HepG2 (cell line): ENCODE data around the gene STK4. TPM values are rescaled to one million over a fixed set of nuclear protein-coding genes. Genes with fewer than 3 reads are reported as not detected.

Experiments used
- CBFB ChIP-seq: sonication (generic); formaldehyde crosslinking; IDR thresholded peaks from 2 replicates; pipeline ENCODE4 v1.4.0; 2020; ENCODE audit warnings: missing genetic modification reagents
- CC2D1A ChIP-seq: sonication (generic); formaldehyde crosslinking; IDR thresholded peaks from 2 replicates; pipeline ENCODE4 v1.8.1; 2023; ENCODE audit warnings: mild to moderate bottlenecking, missing genetic modification reagents
- FOSL2 ChIP-seq: sonication (generic); formaldehyde crosslinking; IDR thresholded peaks from 2 replicates; pipeline ENCODE4 v1.4.0; 2020; ENCODE audit warnings: missing genetic modification reagents
- HOXA5 ChIP-seq: sonication (generic); formaldehyde crosslinking; IDR thresholded peaks from 2 replicates; pipeline ENCODE4 v1.4.0; 2020; ENCODE audit warnings: missing genetic modification reagents
- KLF9 ChIP-seq: IDR thresholded peaks from 2 replicates; pipeline ENCODE4 v1.6.1; 2016; ENCODE audit warnings: low read depth
- MTA3 ChIP-seq: sonication (generic); formaldehyde crosslinking; IDR thresholded peaks from 2 replicates; pipeline ENCODE4 v1.4.0; 2020; ENCODE audit warnings: missing genetic modification reagents
- NFIC ChIP-seq: IDR thresholded peaks from 2 replicates; pipeline ENCODE4 v1.6.1; 2012; ENCODE audit warnings: mild to moderate bottlenecking, low read length, inconsistent platforms
- RAD51 ChIP-seq: fragments of 450-650 bp; IDR thresholded peaks from 2 replicates; pipeline ENCODE4 v1.6.1; 2016; ENCODE audit warnings: borderline replicate concordance
- SMARCC2 ChIP-seq: fragments of 450-650 bp; IDR thresholded peaks from 2 replicates; pipeline ENCODE4 v1.6.1; 2017; ENCODE audit warnings: antibody characterized with exemption, mild to moderate bottlenecking
- THRA ChIP-seq: sonication (generic); formaldehyde crosslinking; IDR thresholded peaks from 2 replicates; pipeline ENCODE4 v1.4.0; 2020; ENCODE audit warnings: missing genetic modification reagents, borderline replicate concordance
- YY1 ChIP-seq: IDR thresholded peaks from 2 replicates; pipeline ENCODE4 v1.6.1; 2011; ENCODE audit warnings: low read length, low read depth, moderate library complexity, mild to moderate bottlenecking; ENCODE audit not compliant: insufficient read depth, insufficient replicate concordance
- ZBTB49 ChIP-seq: sonication (generic); formaldehyde crosslinking; IDR thresholded peaks from 2 replicates; pipeline ENCODE4 v1.4.0; 2020; ENCODE audit warnings: missing genetic modification reagents, borderline replicate concordance
- ZFP36L2 ChIP-seq: sonication (generic); formaldehyde crosslinking; IDR thresholded peaks from 2 replicates; pipeline ENCODE4 v1.4.0; 2020; ENCODE audit warnings: missing genetic modification reagents
- ZNF441 ChIP-seq: sonication (generic); formaldehyde crosslinking; IDR thresholded peaks from 2 replicates; pipeline ENCODE4 v1.7.0; 2021; ENCODE audit warnings: missing genetic modification reagents, borderline replicate concordance
- ZNF746 ChIP-seq: sonication (generic); formaldehyde crosslinking; IDR thresholded peaks from 2 replicates; pipeline ENCODE4 v1.8.0; 2022; ENCODE audit warnings: mild to moderate bottlenecking, missing genetic modification reagents
- ZNF781 ChIP-seq: sonication (generic); formaldehyde crosslinking; IDR thresholded peaks from 2 replicates; pipeline ENCODE4 v1.5.1; 2020; ENCODE audit warnings: borderline replicate concordance, mild to moderate bottlenecking, missing genetic modification reagents; ENCODE audit errors: not compliant biosample characterization
- polyA plus RNA-seq, 8 experiments: library from polyadenylated mRNA; depleted of rRNA in 3 of 8; stranded (reverse) in 7 of 8; unstranded in 1 of 8; fragments of >200 nt; fragmentation: Illumina TruSeq in 4 of 8; extraction: Trizol in 4 of 8; gene quantifications; 2 replicates each; pipeline versions ENCODE4 v1.2.1 to v1.2.3, GENCODE V29; 2011 to 2016; ENCODE audit warnings: low read depth in 4 of 8, missing spikeins in 1 of 8, mixed read lengths in 1 of 8; ENCODE audit not compliant: insufficient read depth in 1 of 8
- total RNA-seq, 5 experiments: library from RNA; depleted of rRNA; stranded (reverse); fragments of >200 nt; fragmentation: Illumina TruSeq; extraction: Trizol; gene quantifications; 2 replicates each; pipeline ENCODE4 v1.2.3, GENCODE V29; 2016; ENCODE audit warnings: low read depth in 1 of 5
- TF ChIP-seq, protein P1 (sequence below): conservative IDR thresholded peaks from 2 replicates; pipeline ENCODE4 v1.6.1; 2018; ENCODE audit warnings: missing genetic modification reagents
- TF ChIP-seq, protein P2 (sequence below): sonication (generic); formaldehyde crosslinking; IDR thresholded peaks from 2 replicates; pipeline ENCODE4 v1.5.0; 2020; ENCODE audit warnings: missing genetic modification reagents, mild to moderate bottlenecking, borderline replicate concordance
- TF ChIP-seq, protein P3 (sequence below): sonication (generic); formaldehyde crosslinking; IDR thresholded peaks from 2 replicates; pipeline ENCODE4 v1.8.0; 2022; ENCODE audit warnings: mild to moderate bottlenecking, missing genetic modification reagents; ENCODE audit not compliant: insufficient replicate concordance

STK4 gene
- total and polyA plus RNA-seq, 2 of the 13 experiments (the other 11 are each of a cell fraction or from before 2014, with no cell fraction given): 25.6 to 38.3 TPM

DNA sequence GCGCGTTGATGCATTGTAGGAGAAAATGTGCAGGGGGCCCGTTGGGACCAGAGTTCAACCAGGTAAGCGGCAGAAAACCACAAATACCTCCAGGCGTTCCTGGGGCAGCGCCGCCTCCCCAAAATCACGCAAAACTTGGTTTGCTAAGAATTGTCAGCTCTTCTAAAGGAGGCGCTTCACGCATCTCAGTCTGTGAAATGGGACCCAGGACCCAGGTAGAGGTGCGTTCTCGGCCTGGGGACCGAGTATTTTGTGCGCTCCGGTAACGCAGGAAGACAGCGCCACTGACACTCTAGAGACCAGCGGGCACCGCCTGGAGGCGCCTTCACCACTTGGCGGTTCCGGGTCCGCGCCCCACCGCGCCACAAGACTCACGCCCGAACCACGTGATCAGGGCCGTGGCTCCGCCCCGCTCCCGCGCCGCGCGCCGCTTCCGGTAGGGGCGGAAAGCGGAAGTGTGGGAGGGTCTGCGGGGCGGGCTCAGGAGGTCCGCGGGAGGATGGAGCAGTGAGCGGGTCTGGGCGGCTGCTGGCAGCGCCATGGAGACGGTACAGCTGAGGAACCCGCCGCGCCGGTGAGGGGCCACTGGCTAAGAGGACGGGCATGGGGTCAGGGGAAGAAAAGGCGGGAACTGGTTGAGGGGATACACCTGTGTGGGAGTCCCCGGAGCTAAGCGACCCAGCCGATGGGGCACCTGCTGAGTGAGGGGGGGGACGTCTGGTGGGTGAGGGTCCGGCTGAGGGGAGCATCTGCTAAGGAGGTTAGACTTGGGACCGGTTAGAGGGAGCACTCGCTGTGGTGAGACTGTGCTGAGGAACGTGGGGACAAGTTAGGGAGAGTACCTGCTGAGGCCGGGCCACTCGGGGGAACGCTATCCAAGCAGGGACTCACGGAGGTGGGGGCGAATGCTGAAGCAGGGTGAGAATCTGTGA is at the start of gene STK4 (continued):
- TF ChIP-seq ZBTB49 (CRISPR knock-in tag) (no peak), ZNF441 (CRISPR knock-in tag) (peak; percentile 90; the same call in 1 of the 2 replicates), FOSL2 (CRISPR knock-in tag) (peak; percentile 74), YY1 (peak; percentile 85), THRA (CRISPR knock-in tag) (peak; percentile 70; the same call in 1 of the 2 replicates), HOXA5 (peak; percentile 95), ZFP36L2 (CRISPR knock-in tag) (peak; percentile 97), RAD51 (peak; percentile 98), KLF9 (CRISPR knock-in tag) (peak; percentile 97), NFIC (no peak), CBFB (peak; percentile 92), SMARCC2 (no peak), MTA3 (no peak), ZNF746 (CRISPR knock-in tag) (peak; percentile 87), ZNF781 (CRISPR knock-in tag) (peak; percentile 96), CC2D1A (CRISPR knock-in tag) (peak; percentile 96)
- TF ChIP-seq, protein P1, sequence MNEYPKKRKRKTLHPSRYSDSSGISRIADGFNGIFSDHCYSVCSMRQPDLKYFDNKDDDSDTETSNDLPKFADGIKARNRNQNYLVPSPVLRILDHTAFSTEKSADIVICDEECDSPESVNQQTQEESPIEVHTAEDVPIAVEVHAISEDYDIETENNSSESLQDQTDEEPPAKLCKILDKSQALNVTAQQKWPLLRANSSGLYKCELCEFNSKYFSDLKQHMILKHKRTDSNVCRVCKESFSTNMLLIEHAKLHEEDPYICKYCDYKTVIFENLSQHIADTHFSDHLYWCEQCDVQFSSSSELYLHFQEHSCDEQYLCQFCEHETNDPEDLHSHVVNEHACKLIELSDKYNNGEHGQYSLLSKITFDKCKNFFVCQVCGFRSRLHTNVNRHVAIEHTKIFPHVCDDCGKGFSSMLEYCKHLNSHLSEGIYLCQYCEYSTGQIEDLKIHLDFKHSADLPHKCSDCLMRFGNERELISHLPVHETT (CRISPR knock-in tag): peak; percentile 97
- TF ChIP-seq, protein P2, sequence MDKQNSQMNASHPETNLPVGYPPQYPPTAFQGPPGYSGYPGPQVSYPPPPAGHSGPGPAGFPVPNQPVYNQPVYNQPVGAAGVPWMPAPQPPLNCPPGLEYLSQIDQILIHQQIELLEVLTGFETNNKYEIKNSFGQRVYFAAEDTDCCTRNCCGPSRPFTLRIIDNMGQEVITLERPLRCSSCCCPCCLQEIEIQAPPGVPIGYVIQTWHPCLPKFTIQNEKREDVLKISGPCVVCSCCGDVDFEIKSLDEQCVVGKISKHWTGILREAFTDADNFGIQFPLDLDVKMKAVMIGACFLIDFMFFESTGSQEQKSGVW (CRISPR knock-in tag): peak; percentile 89; the same call in 1 of the 2 replicates
- TF ChIP-seq, protein P3, sequence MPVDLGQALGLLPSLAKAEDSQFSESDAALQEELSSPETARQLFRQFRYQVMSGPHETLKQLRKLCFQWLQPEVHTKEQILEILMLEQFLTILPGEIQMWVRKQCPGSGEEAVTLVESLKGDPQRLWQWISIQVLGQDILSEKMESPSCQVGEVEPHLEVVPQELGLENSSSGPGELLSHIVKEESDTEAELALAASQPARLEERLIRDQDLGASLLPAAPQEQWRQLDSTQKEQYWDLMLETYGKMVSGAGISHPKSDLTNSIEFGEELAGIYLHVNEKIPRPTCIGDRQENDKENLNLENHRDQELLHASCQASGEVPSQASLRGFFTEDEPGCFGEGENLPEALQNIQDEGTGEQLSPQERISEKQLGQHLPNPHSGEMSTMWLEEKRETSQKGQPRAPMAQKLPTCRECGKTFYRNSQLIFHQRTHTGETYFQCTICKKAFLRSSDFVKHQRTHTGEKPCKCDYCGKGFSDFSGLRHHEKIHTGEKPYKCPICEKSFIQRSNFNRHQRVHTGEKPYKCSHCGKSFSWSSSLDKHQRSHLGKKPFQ (CRISPR knock-in tag): peak; percentile 53
